DND-41 (cell line): Measurements from ENCODE around the gene SUMF1.

Source experiments
- EZH2 ChIP-seq: IDR thresholded peaks from 3 replicates; pipeline ENCODE4 v1.6.1; 2012; ENCODE audit warnings: borderline replicate concordance, low read depth, mild to moderate bottlenecking, moderate library complexity, low read length, inconsistent platforms; ENCODE audit not compliant: severe bottlenecking
- TF ChIP-seq, protein P1 (sequence below): IDR thresholded peaks from 2 replicates; pipeline ENCODE4 v1.5.1; 2012; ENCODE audit warnings: borderline replicate concordance, low read length, moderate library complexity, mild to moderate bottlenecking; ENCODE audit not compliant: poor library complexity, severe bottlenecking; ENCODE audit errors: extremely low read depth

DNA sequence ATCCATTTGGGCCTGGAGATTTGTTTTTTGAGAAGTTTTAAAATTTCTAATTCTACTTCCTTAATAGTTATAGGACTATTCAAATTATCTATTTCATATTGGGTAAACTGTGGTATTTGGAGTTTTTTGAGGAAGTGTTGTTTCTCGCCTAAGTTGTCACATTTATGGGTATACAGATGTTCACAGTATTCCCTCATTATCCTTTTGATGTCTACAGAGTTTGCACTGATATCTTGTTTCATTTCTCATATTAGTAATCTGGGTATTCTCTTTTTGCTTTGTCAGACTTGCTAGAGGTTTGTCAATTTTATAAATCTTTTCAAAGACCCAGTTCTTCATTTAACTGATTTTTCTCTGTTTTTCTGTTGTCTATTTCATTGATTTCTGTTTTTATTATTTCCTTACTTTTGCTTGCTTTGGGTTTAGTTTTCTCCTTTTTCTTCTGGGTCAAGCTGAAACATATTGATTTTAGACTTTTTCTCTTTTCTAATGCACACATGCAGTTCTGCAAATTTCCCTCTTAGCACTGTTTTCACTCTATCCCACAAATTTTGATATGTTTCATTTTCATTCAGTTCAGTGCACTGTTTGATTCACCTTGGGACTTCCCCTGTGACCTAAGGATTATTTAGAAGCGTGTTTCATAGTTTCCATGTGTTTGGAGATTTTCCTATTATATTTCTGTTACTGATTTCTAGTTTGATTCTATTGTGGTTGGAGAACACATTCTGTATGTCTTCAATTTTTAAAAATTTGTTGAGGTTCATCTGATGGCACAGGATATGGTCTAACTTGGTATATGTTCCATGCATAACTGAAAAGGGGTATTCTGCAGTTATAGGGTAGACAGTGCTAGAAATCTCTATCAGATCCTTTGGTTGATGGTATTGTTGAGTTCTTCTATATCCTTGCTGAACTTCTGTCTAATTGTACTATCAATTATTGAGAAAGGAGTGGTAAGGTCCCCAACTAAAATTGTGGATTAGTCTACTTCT is 79.6 kb downstream of the SUMF1 start:
- TF ChIP-seq, protein P1, sequence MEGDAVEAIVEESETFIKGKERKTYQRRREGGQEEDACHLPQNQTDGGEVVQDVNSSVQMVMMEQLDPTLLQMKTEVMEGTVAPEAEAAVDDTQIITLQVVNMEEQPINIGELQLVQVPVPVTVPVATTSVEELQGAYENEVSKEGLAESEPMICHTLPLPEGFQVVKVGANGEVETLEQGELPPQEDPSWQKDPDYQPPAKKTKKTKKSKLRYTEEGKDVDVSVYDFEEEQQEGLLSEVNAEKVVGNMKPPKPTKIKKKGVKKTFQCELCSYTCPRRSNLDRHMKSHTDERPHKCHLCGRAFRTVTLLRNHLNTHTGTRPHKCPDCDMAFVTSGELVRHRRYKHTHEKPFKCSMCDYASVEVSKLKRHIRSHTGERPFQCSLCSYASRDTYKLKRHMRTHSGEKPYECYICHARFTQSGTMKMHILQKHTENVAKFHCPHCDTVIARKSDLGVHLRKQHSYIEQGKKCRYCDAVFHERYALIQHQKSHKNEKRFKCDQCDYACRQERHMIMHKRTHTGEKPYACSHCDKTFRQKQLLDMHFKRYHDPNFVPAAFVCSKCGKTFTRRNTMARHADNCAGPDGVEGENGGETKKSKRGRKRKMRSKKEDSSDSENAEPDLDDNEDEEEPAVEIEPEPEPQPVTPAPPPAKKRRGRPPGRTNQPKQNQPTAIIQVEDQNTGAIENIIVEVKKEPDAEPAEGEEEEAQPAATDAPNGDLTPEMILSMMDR: no peak
- no peak for TF ChIP-seq EZH2
